HK-2 (cell line): ENCODE results near the gene REM1.
"Not testable (repeated sequence)": the region's sequence is repeated elsewhere in the genome, so short reads cannot be mapped to it uniquely, and the experiment has no call there.

Experiments
- DNase-seq: peaks from one replicate; pipeline ENCODE4 v3.0.0-alpha.2; 2018; ENCODE audit not compliant: unreplicated experiment

The REM1 gene

DNA sequence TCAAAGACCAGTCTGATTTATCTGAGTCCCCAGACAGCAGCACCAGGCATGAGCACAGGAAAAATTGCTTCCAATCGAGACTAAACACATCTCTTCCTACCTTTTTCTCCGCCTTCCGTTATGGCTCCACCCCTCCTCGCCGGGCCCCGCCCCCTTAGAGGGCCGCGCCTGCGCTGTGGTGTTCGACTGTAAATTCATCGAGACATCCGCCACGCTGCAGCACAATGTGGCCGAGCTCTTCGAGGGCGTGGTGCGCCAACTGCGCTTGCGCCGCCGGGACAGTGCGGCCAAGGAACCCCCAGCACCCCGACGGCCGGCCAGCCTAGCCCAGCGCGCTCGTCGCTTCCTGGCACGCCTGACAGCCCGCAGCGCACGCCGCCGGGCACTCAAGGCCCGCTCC, 8.9 kb downstream of the REM1 start:
- DNase-seq, result no peak

DNA sequence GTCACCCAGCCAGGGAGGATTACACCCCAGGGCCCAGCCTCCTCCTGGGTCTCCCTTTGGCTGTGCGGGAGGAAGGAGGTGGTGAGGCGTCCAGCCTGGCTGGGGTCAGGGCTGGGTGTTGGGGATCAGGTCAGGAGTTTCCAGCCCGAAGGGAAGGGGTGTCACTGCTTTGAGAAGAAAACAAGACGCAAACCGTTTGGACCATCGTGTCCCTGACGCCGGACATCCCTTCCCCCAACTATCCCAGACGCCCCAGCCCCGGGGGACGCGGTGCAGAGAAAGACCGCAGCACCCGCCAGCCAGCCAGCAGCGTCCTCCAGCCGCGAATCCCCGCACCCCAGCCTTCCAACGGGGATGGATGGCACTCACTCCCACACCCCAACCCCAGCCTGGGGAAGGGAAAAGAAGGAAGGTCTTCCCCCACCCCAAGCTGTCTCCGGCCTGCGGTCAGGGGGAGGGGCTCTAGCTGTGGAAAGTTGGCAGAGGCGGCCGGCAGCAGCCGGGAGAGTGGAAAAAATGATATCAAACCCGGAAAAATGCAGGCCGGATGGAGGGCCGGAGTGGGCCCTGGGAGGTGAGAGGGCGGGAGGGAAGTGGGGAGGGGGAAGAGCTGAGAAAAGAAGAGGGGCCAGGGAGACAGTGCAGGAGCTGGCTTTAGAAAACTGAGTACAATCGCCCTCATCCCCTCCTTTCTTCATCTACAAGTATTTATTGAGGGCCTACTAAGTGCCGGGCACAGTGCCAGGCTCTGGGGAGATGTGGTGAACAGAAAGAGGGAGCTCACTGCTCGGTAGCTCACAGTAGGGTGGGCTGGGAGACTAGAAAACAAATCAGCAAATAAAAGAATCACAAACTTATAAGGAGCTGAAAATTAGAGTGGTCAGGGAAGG, 10.6 kb downstream of the REM1 start:
- DNase-seq, result peak; percentile 53

DNA sequence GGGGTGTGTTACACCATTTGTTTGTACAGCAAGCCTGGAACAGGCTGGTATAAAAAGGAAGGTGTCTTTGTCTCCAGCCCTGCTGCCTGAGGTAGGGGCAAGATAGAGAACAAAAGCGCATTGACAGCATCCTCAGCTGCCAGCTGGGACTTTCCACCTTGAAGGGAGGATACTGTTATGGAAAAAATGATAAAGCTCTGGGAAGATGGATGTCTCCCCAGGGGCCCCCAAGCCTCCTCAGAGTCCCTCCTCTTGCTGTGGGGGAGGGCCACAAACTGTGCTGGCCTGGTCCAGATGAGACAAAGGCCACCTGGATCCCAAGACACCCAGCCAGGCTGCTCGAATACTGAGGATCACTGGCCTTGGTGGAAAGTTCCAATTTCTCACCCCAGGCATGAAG, 13.0 kb downstream of the REM1 start:
- no peak for DNase-seq

DNA sequence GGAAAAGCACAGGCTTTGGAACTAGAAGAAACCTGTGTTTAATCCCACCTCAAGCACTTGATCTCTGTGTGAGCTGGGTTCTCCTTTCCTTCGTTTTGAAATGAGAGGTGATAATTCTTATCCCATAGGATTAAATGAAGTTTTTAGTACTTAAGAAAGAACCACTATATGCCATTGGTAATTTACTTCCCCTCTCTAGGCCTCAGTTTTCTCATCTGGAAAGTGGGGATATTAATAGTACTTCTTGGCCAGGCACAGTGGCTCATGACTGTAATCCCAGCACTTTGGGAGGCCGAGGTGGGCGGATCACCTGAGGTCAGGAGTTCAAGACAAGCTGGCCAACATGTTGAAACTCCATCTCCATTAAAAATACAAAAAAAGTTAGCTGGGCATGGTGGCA, 14.1 kb downstream of the REM1 start:
- no peak for DNase-seq

DNA sequence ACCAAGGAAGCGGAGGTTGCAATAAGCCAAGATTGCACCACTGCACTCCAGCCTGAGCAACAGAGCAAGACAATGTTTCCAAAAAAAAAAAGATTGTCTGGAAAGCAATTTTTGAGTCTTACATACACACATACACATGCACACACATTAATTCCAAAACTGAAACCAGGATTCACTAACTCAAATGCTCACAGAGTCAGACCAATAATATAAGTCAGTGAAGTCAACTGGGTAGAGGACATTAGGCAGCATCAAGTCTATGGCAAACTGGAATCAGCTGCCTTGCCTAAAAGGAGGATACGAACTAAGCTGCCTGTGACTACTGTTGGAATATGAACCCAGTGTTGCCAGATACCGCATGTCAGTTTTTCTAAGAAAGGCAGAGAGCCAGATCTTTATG, 15.7 kb downstream of the REM1 start:
- no peak for DNase-seq

DNA sequence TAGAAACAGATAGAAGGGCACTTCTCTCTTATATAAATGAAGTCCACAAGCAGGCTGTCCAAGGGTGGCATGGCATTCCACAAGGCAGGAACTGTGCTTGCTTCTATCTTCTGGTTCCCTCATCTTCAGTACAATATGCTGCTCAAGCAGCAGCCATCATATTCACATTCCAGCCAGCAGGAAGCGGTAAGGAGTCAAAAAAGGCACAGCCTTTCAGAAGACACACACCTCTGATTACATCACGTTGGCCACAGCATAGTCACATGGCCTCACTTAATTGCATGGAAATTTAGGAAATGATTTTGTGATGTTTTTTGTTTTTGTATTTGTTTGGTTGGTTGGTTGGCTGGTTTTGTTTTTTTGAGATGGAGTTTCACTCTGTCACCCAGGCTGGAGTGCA, 19.0 kb downstream of the REM1 start:
- DNase-seq, result no peak

DNA sequence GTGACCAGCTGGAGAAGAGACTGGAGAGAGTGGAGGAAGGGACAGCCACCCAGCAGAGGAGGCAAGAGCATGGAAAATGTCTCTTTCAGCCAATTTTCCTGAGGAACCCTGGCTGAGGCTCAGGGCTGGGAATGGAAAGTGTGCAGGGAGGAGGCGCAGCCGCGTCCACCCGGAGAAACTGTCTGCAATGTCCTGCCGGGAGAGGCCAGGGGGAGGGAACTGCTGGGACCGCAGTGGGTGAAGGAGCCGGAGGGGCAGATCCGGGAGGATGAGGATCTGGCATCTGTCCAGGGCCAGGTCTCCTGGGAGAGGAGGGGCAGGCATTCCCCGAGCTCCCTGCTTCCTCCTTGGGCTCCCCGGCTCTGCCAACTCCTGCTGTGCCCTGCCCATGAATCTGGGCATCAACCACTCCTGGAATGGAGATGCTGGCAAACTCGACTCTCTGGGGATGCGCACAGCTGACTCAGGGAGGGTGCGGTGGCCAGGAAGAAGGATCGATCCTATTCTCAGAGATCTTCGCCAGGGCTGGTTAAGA, 21.7 kb downstream of the REM1 start:
- DNase-seq, result no peak

DNA sequence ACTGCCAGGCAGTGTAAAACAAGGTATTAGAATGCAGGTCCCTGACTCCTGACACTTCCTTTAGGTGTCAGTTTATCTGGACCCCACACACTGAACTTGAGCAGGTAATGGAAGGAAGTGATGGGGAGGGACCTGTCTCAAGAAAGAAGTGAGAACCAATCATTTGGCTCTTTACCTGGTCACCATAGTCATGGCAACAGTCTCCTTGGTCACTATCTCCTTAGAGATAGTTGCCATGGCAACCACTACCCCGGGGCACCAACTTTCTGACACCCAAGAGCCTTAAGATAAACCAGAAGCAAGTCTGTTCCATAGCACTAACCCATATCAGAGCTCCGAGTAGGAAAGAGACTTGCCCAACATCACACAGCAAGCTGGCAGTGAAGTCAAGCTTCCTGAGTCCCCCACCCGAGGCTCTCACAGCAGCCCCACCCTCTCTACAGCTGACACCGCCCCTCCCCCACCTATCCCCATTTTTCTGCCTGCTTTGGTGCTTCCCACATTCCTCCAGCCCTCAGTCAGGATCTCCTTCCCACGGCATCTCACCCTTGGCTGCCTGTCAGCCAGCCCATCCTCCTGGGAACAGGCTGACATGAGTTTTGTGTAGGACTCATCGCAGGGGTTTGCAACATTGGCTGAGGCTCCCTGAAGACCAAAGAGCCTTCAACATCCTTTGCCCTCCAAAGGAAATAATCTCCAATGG, 22.9 kb downstream of the REM1 start:
- DNase-seq, result no peak

DNA sequence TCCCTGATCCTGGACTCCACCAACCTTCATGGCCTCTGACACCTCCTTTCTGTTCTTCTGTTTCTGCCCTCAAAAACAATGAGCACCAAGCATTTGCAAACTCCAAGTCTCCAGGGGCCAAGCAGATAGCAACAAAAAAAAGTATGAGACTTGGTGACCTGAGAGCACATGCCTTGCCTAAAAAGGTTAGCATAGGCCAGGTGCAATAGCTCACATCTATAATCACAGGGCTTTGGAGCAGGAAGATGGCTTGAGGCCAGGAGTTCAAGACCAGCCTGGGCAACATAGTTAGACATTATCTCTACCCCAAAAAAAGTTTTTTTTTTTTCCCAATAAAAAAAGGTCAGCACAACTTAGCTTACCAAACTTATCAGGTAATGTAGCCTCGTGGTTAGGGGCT, 25.4 kb downstream of the REM1 start:
- DNase-seq, result no peak

DNA sequence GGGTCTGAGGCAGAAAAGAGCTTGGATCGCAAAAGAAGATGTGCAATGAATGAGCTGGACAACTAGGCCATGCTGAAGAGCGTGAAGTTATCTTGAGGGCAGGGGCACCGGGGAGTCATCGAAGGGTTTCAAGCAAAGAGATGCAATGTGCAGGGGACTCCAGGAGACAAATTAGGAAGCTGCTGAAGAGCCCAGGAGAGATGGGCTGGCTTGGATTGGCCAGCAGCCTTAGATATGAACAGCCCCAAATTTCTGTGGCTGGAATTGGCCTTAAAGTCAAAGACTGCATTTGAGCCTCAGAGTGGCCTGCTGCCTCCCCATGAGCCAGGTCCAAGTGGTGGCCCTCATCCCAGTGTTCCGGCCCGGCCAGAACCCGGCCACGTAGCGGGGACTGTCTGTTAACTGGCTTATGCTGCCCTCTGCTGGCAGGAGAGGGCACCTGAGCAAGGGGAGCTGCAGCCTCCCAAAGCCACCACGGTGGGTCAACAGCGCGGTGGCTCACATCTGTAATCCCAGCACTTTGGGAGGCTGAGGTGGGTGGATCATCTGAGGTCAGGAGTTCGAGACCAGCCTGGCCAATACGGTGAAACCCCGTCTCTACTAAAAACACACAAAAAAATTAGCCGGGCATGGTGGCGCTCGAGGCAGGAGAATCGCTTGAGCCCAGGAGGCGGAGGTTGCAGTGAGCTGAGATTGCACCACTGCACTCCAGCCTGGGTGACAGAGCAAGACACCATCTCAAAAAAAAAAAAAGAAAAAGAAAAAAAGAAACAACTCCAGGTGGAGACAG, 28.0 kb downstream of the REM1 start:
- DNase-seq, result peak; percentile 83

DNA sequence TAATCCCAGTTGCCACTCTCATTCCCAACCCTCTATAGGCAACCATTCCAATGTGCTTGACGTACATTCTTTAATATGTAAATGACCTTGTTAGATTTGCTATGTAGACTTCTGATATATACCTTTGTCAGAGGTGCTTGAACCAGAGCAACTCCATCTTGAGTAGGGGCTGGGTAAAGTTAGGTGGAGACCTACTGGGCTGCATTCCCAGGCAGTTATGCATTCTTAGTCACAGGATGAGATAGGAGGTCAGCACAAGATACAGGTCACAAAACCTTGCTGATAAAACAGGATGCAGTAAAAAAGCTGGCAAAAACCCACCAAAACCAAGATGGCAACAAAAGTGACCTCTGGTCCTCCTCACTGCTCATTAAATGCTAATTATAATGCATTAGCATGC, 30.8 kb downstream of the REM1 start:
- DNase-seq, result no peak

DNA sequence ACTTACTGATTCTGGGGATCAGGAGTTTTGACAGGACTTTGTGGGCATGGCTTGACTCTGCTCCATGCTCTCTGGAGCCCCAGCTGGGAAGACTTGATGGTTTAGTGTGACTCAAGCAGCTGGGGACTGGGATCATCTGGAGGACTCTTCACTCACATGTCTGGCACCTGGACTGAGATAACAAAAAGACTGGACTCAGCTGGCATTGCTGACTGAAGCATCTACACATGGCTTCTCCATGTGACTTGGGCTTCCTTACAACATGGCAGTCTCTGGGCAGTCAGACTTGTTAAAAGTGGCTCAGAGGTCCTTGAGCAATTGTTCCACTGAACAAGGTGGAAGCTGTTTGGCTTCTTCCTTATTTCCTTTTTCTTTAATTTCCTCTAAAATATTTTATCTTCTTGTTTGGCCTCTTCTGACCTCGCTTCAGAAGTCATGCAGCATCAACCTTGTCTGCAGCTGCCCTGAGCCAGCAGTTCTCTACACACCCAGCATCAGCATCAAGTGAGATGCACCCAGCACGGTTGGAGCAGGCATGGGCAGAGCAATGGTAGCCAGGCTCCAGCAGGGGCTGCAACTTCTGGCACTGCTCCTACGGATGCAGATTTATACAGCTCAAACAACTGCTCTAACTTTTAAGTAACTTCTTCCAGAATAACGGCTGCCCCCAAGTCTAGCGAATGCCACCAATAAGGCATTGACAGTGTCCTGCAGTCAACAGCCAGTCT, 33.6 kb downstream of the REM1 start:
- DNase-seq, result no peak

DNA sequence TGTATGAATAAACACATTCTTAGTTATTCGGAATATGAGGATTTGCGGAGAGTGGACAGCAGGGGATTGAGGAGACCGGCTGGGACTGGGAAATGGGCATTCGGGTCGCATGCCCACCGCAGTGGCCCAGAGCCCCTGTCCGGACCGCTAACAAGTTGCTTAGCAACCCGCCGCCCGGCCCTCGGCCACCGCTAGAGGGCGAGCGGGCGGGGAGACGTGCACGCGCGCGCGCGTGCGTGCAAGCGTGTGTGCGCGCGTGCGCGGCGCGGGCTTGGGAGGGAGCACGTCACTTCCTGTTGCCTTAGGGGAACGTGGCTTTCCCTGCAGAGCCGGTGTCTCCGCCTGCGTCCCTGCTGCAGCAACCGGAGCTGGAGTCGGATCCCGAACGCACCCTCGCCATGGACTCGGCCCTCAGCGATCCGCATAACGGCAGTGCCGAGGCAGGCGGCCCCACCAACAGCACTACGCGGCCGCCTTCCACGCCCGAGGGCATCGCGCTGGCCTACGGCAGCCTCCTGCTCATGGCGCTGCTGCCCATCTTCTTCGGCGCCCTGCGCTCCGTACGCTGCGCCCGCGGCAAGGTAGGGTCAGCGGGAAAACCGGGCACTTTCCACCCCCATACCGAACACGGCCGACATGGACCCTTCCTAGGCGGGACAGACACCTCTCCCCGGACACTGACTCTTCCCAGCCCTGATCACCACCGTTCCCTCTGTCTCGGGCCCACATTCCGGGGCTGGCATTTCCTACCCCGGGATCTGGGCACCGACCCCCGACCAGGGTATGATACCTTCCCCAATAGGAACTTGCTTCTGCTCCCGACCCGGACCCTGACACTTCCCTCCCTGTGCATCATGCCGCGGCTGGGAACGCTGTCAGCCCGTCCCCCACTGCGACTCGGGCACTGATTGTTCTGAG, 39.3 kb downstream of the REM1 start, which contains the start of gene HM13:
HM13 (plus strand) TSS at position 289 of the 918 bp plus-strand sequence; CDS start at position 399, 110 bp downstream.
- DNase-seq, result peak; percentile 93

DNA sequence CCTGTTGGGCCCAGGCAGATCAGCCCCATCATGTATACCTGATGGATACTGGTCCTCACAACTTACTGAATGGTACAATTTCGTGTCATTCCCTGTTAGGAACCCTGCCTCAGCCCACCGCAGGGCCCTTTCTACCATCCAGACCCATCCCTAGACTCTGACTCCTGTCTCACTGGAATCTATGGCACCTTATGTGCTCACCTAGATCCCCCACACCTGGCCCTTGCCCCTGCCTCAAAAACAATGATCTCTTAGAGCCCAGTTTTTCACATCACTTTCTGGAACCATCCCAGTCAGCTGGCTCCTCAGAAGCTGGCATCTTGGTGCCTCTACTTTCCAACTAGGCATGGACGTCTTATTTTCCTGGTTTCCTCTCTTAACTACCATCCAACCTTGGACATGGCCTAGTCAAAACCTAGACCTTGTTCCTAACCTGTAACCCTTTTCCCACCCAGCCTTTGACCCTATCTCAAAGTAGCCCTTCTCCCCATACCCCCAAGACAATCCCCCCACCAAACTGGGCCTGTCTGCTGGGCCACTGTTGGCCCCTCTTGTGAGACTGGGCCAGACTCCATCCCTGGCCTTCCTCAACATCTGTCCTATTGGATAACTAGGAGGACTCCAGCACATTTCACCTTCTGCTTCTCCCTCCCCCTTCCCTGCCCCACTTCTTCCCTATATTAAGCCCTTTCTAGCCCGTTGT, 40.1 kb downstream of the REM1 start:
- no peak for DNase-seq

DNA sequence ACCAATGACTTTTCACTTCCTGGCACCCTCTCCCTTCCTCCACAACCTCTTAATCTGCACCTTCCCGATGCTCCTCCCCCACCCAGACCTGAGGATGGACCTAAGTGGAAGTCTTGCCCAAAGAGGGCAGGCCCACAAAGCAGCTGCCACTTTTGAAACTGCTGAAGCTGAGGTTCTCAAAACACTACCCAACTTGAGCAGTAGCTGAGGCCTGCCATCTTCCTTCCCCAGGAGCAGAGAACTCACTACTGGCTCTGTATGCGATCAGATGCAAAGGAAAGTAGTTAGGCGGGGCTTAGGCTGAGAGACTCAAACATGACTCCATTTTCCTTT, 40.7 kb downstream of the REM1 start:
- no peak for DNase-seq

DNA sequence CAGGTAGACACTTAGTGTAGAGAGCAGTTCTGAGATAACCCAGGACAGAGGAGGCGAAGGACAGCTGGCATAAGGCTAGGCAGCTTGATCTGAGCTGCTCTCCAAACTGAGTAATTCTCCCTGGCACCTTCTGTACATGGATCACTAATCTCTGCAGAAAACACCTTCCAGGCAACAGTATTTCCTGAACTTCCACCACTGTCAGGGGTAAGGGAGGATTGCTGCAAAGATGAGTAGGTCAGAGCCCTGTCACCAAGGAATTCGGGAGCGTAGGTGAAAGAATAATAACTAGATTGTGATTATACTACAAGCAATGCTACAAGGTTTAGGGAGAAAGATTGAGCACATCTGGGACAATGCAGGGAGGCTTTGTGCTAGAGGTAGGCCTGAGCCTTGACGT, 41.1 kb downstream of the REM1 start:
- no peak for DNase-seq

DNA sequence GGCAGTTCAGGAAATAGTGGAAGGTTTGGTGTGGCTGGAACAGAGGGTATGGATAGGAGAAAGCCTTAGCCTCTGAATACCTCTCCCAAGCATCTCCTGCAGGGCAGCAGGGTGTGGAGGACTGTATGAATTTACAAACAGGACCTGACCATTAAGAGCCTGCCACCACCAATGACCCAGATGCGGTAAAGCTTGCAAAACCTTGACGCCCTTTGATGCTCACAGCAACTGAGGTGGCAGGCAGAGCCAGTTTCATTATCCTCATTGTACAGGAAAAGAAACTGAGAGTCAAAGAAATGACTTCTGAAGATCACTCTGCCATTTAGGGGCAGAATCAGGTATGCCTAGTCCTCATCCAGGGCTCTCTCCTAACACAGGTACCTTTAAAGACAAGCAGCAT, 41.6 kb downstream of the REM1 start:
- no peak for DNase-seq

DNA sequence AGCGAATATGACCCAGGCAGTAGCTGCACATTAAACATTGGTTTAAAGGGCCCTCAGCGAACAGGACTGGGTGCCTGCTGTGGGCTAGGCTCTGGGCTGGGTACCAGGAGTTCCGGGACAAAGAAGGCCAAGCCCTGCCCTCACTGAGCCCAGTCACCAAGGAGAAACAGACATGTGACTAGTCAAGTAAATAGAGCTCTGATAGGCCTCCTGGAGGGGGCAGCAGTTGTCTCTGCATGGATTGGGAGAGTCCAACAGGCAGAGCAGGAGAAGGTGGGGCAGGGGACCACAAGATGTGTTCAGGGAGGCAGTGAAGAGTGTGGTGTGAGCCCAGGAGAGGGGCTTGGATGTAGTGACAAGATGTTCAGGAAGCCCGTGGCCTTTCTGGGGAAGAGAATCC, 42.3 kb downstream of the REM1 start:
- DNase-seq, result peak; percentile 73

DNA sequence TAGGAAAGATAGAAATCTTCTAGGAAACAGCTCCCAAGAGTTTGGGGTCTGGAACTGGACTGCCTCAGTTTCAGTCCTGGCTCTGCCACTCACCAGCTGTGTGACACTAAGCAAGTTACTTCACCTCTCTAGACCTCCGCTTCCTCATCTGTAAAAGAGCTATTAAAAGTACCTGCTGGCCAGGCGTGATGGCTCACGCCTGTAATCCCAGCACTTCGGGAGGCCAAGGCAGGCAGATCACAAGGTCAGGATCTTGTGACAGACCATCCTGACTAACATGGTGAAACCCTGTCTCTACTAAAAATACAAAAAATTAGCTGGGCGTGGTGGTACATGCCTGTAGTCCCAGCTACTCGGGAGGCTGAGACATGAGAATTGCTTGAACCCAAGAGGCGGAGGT, 46.2 kb downstream of the REM1 start:
- DNase-seq, result not testable (repeated sequence)

DNA sequence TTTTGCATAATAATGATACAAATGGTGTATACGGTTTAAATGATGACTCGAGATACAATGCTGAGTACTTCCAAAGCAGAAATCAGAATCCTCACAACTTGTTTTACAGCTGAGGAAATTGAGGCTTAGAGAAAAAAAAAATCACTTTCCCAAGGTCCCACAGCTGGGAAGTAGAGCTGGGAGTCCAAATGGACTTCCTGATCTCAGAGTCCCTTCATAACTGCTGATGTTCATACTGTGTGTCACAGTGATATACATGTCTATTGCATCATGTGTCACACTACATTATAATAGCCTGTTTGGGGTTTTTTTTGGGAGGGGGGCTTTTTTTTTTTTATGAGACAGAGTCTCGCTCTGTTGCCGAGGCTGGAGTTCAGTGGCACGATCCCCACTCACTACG, 47.6 kb downstream of the REM1 start:
- DNase-seq, result no peak
